Fibroblast of mammary gland (primary cell): ENCODE measurements around the gene WDR70.
A peak's percentile ranks its signal among the peaks of the same experiment; 100 is the strongest.

Experiments
- DNase-seq: peaks from one replicate; pipeline ENCODE4 v3.0.0-alpha.2; 2010; ENCODE audit warnings: low read depth
- H3K4me3 ChIP-seq: 2 replicates; pipeline ENCODE4 v1.5.1; 2011; ENCODE audit warnings: low read depth, mild to moderate bottlenecking, low read length, moderate library complexity; ENCODE audit not compliant: control insufficient read depth
- TF ChIP-seq, protein P1 (sequence below): conservative IDR thresholded peaks from 2 replicates; pipeline ENCODE4 v1.5.1; 2011; ENCODE audit warnings: low read depth, low read length, inconsistent platforms; ENCODE audit not compliant: control insufficient read depth, insufficient read depth

The WDR70 gene

DNA sequence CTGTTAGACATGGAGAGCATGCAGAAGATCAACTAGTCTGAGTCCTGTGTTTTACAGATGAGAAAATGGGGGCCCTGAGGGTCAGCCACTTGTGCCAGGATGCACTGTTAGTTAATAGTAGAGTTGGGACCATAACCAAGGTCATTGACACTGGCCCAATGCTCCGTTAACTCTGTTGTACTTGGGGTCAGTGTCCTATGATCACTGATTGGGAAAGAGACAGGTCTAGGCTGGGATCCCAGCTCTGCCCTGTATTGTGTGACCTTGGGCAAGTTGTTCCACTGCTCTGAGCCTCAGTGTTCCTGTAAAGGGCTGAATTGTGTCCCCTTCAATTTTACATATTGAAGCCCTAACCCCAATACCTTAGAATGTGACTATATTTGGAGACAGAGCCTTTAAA, 390.7 kb downstream of the WDR70 start:
- TF ChIP-seq, protein P1, sequence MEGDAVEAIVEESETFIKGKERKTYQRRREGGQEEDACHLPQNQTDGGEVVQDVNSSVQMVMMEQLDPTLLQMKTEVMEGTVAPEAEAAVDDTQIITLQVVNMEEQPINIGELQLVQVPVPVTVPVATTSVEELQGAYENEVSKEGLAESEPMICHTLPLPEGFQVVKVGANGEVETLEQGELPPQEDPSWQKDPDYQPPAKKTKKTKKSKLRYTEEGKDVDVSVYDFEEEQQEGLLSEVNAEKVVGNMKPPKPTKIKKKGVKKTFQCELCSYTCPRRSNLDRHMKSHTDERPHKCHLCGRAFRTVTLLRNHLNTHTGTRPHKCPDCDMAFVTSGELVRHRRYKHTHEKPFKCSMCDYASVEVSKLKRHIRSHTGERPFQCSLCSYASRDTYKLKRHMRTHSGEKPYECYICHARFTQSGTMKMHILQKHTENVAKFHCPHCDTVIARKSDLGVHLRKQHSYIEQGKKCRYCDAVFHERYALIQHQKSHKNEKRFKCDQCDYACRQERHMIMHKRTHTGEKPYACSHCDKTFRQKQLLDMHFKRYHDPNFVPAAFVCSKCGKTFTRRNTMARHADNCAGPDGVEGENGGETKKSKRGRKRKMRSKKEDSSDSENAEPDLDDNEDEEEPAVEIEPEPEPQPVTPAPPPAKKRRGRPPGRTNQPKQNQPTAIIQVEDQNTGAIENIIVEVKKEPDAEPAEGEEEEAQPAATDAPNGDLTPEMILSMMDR = no peak
- H3K4me3 ChIP-seq = no peak overlapping the region
- no peak for DNase-seq

DNA sequence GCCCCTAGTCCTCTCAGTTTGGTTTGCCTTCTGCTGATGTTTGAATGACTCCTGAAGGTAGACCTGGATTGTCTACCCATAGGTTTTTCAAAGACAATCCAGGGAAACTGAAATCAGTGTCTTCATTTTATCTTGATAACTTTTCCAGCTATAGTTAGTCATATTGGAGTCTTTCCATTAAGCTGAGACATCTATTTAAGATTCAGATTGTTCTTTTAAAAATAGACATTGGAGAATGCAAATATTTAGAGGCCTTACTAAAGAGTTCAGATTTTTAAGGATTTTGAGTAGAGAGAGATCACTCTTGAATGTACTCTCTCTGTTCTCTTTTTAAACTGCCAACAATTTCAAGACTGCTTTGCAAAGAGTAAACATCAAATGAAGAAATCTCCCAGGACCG, 391.7 kb downstream of the WDR70 start:
- TF ChIP-seq, protein P1 = no peak

DNA sequence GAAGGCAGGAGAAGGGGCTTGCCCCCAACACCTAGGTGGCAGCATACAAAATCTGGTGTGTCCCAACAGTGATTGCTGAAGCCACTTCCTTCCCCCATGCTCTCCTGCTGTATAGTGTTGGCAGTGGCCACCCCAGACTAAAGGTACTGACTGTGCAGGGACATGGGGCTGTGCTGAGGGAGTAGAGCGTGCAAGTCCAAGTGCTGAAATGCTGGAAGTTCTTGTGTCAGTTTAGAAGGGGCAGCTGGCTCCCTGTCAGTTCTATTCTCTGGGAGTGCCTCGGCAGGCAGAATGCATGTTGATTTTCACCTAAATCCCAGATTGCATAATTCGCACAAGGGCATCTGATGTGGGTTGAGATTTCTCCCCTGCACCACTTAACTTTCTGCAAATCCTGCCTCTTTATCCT, 392.1 kb downstream of the WDR70 start:
- no peak overlapping the region for H3K4me3 ChIP-seq
- TF ChIP-seq, protein P1 = no peak
- DNase-seq = no peak

More for the DNA sequence above, 391.7 kb downstream of the WDR70 start:
- peak; percentile 34 for DNase-seq
- no peak overlapping the region for H3K4me3 ChIP-seq

DNA sequence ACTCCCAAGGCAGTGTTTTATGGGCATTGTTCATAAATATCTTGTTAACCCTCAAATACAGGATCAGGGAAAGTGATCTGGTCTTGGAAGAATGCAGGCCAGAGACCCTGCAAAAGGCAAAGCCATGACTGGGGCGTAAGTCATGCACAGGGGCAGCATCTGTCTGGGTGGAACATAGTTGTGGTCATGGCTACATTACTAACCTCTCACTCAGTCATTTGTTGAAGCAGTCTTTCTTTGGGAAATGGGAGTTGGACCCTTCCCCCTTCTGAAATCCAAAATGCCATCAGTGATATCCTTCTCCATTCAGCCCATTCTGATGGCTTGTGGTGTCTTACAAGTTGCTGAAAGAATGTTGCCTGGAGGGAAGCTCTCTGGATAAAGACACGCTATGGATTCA, 392.6 kb downstream of the WDR70 start:
- H3K4me3 ChIP-seq = no peak overlapping the region
- DNase-seq = peak; percentile 97
- TF ChIP-seq, protein P1 = no peak

DNA sequence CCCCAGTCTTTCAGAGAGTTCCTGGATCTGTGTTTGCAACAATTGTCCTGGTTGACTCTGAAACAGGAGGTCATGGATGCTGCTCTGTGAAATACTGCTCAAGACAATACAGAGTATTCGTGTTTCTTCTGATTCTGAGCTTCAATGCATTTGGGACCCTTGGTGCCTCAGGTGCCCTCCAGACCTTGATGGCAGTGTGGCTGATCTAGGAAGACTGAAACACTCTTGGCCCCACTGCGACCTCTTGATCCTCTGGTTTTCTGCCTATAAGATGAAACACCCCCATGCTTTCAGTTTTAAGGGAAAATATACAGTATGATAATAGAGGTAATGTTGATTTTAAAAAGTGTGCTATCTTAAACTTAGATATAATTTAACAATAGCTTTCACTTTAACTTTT, 393.1 kb downstream of the WDR70 start:
- TF ChIP-seq, protein P1 = no peak
- no peak overlapping the region for H3K4me3 ChIP-seq
- no peak for DNase-seq

DNA sequence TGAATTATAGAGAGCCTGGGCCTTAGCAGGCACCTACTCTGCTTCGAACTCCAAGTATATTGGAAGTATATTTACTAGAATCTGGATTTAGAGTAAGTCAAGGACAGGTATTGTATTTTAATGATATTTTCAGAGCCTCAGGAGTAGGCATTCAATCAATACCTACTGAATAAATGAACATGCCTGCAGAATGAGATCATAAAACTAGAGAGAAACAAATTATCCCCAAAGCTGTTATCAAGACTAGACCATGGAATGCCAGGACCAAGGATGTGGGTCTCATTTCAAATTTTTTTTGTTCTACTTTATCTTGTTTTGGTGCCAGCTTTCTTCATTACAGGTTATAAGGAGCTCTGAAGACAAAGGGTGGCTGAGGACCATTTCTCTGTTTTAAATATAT, 394.7 kb downstream of the WDR70 start:
- TF ChIP-seq, protein P1 = no peak
- no peak for DNase-seq
- H3K4me3 ChIP-seq = no peak overlapping the region

DNA sequence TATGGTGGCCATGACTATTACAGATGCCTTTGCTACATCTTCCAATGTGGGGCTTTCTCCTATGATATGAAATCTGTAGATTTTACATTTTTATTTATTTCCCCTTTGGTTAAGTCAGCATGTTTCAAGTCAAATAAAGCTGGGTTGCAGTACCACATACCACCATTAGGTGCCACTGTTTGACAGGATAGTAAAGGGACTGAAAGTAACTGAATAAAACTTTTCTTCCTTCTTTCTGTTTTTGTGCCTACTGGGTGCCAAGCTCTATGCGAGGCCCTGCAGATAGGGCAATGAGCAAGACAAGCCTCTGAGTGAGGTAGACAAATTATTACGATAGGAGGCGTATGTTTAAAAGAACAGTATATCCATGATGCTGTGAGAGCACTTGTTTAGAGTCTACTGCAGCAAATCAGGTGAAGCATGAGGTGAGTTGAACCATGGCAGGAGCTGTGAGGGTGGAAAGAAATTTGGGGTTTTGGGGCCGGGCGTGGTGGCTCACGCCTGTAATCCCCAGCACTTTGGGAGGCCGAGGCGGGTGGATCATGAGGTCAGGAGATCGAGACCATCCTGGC, 395.9 kb downstream of the WDR70 start:
- TF ChIP-seq, protein P1 = peak; percentile 82
- DNase-seq = peak; percentile 67
- no peak overlapping the region for H3K4me3 ChIP-seq
